GM19463 (cell line): Measurements from ENCODE around the gene C10orf90.

ENCODE experiments used
- ATAC-seq: cut with Tn5 transposase; IDR thresholded peaks from one replicate; pipeline ENCODE4 v1.9.1; 2021; ENCODE audit warnings: mild to moderate bottlenecking, moderate library complexity; ENCODE audit not compliant: unreplicated experiment

Gene C10orf90, protein sequence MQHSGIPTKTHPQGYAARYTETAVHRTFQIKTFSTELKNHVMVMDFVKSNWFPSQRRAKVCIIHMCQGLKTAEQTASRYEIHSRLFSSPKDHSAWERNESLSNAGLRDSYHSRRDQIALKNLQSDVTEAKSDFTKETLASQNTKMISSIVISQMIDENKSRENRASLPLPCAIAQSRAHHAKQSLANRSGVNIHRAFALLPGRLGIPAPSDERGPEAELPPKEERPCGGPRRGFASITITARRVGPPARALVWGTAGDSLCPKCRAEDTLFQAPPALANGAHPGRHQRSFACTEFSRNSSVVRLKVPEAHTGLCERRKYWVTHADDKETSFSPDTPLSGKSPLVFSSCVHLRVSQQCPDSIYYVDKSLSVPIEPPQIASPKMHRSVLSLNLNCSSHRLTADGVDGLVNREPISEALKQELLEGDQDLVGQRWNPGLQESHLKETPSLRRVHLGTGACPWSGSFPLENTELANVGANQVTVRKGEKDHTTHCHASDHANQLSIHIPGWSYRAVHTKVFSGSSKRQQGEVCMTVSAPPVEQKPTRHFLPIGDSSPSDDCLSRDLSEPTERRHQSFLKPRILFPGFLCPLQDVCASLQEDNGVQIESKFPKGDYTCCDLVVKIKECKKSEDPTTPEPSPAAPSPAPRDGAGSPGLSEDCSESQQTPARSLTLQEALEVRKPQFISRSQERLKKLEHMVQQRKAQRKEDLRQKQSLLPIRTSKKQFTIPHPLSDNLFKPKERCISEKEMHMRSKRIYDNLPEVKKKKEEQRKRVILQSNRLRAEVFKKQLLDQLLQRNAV

DNA sequence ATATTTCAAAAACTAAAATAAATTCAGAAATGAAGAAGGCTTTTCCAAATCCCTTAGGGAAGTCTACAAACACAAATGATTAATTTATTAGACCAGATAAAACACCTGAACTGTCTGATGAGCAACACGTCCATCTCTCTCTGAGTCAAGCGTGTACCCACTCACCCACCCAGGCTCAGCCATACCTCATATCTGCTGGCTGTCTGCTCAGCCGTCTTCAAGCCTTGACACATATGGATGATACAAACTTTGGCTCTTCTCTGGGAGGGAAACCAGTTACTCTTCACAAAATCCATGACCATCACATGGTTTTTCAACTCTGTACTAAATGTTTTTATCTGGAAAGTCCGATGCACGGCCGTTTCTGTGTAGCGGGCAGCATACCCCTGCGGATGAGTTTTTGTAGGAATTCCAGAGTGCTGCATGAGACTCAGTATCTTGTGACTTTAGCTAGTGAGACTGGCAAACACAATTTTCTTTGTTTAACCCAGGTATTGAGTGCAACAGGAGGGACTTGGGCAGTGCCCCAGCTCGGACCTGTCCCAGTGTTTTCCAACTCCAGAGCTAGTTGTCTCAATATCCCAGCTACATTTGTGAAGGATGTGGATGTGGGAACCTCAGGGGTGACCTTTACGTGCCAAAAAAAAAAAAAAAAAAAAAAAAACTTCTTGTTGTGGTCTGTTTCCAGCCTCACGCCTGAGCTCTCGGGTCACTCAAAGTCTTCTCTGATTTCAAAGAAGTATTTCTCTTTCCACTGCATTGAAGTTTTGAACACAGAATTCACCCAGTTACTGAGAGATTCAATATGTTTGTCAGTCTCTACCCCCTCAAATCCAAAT lies at the start of gene C10orf90:
C10orf90 (minus strand) TSS at position 638 of the 839 bp plus-strand sequence; CDS start at position 425, 213 bp downstream.
- no peak for ATAC-seq

DNA sequence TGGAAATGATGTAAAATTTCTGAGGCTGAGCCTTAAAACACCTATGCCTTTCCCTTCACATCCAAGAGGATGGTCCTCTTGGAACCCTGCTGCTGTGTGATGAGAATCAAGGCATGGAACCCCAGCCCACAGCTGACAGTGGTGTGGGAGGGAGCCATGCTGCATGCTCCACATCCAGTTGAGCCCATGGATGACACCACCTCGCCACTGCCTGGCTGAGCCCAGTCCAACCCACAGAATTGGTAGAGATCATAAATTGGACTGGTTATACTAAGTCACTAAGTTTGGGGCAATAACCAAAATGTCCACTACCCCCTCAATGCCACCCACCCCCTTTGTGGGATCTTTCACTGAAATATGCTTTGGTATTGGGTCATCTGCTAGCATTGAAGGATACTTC lies 45.9 kb upstream of the C10orf90 start:
- no peak for ATAC-seq

DNA sequence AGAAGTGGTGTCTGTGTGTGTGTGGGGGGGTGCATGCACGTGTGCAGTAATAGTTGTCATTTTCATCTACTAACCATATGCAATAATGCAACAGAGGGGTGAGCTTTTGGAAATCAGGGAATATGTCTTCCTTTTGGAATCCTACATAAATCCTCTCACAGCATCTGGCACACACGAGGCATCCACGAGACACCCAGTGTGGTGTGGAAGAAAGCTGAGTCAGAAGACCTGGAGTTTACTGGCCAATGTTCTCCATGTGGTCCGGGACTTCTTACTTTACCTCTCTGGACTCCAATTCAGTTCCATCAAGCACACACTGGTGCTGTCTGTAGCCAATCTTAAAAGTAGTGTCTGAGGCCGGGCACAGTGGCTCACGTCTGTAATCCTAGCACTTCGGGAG lies 43.1 kb upstream of the C10orf90 start:
- no peak for ATAC-seq

DNA sequence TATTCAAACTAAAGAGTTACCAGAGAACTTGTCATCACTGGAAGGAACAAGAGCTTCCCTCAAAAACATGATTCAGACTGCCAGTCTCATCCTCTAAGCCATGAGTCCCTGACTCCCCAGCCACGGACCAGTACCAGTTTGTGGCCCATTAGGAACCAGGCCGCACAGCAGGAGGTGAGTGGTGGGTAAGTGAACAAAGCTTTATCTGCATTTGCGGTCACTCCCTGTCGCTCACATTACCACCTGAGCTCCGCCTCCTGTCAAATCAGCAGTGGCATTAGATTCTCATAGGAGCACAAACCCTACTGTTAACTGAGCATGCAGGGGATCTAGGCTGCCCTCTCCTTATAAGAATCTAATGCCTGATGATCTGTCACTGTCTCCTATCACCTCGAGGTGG lies 42.2 kb upstream of the C10orf90 start:
- no peak for ATAC-seq

DNA sequence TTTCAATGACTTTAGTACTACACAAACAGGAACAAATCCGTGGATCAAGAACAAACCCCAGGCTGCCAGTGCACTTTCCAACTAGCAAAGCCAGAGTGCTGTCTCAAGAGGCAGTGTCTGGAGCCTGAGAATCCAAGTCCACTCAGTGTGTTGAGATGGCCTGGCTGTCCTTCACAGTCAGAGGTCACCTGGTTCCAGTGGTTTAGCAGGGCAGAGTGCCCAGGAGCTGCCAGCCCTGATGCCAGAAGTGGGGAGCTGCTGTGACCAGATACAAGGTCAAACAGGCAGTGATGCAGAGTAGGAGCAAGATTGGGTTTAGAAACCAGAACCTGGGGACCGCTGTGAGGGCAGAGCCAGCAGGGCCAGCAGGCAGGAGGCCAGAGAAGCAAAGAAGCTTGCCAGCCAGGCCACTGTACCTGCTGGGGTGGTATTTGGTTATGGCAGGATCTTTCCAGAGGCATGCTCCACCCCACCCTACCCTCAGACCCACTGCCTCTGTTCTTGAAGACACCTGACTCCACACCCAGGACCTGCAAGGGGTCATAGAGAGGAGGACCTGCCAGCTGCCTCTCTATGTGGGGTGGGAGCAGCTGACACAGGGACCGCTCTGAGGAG lies 35.6 kb upstream of the C10orf90 start:
- no peak for ATAC-seq

DNA sequence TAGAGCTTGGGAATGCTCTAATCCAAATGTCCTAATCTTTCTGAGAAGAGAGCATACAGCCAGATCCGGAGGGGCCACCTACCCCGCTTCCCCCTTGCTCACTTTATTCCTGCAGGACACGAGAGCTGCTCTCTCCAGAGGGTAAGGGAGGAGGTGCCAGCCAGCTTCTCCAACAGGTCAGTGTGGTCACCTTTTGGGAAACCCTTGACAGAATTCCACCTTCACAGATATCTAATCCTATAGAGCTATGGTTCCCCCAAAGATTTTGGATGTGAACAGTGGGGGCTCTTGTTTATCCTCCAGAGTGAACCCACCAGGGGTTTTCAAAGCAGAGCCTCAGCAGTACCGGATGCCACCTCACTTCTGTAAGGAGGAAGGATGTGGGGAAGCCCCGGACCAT lies 34.6 kb upstream of the C10orf90 start:
- ATAC-seq = no peak

DNA sequence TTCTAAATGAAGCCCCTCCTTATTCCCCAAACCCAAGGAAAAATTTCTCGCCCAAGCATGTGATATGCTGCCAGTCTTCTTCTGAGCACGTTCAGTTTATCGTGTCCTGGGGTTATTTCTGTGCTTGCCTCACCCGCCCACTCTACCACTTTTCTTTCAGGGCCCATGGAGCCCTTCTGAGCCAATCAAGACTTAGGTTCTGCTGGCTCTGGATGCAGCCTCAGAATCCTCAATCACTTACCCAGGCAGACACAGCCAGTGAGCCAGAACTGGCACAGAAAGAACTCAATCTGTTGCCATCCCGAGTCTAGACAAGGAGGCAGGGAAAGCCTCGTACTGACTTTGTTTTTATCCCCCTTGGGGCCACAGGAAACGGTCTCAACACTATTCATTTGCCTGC lies 34.2 kb upstream of the C10orf90 start:
- ATAC-seq = no peak

DNA sequence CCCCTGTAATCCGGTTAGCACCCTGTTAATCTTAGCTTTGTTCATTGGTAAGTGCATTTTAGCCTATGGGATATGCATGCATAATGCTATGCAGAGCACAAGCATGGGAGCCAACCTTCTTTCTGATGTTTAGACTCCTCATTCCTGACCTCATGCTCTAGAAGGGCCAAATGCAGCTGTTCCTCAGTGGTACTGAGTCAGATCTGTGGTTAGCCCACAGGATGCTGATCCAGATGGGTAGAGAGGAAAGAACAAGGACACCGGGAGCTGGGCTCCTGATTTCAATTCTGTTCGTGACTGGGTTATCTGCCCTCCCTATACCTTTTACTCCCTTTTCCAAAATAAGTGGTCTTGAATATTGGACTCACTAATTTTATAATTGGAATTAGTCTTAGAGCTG lies 31.7 kb upstream of the C10orf90 start:
- no peak for ATAC-seq

DNA sequence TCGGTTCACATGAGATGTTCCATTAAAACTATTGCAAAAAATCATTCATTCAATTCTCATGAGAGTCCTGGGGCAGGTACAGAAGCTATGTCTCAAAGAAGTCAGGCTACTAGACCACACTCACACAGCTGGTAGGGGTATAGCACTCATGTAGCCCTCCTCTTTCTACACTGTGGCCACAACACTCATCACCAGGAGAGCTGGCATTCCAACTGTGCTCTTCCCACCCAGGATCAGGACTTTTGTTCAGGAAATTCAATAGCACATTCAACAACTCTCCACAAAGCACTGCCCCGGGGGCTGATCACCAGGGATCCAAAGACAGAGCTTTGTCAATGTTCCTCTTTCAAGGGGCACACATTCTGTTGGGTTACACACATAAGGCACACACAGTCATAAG lies 31.0 kb upstream of the C10orf90 start:
- ATAC-seq = no peak

DNA sequence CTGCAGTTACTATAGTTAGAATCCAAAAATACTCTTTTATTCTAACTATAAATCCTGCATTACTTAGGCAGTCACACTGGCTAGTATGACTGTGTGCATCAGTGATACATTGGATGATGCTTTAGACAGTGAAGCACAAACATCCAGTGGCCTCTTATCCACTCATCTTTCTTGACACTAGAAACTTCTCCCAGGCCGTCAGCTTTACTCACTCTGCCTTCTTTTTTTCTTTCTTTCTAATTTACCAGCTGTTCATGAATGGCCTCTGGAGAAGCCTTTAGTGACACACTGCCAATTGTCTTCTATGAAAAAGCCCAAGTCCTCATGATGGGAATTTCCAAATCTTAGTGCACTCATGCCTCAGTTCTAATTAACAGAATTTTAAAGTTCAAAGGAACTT lies 26.2 kb upstream of the C10orf90 start:
- no peak for ATAC-seq

DNA sequence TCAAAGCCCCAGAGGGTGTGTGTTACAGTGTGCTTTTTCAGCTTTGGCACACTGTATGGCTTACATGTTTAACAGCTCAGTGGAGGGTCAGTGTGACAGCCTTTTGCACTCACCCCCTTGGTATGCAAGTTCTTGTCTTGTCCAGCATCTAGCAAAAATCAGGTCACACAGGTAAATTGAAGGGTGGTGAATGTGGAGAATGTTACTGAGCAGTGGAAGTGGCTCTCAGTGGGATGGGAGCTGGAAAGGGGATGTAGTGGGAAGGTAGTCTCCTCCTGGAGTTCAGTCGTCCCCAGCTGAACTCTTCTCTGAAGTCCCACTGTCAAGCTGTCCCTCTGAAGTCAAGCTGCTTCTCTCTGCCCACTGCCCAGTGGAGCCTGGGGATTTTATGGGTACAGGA lies 21.0 kb upstream of the C10orf90 start:
- ATAC-seq = no peak

DNA sequence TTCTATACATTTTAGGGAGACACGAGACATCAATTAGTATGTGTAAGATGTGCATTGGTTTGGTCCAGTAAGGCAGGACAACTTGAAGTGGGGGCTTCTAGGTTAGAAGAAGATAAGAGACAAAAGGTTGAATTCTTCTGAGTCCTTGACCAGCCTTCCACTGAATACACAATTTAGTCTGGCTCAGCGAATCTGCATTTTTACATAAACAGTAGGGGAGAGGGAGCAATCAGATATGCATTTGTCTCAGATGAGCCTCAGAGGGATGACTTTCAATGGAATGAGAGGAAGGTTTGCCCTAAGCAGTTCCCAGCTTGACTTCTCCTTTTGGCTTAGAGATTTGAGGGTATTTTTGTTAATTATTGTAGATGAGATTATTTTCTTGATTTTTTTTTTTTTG lies 20.0 kb upstream of the C10orf90 start:
- ATAC-seq = no peak

DNA sequence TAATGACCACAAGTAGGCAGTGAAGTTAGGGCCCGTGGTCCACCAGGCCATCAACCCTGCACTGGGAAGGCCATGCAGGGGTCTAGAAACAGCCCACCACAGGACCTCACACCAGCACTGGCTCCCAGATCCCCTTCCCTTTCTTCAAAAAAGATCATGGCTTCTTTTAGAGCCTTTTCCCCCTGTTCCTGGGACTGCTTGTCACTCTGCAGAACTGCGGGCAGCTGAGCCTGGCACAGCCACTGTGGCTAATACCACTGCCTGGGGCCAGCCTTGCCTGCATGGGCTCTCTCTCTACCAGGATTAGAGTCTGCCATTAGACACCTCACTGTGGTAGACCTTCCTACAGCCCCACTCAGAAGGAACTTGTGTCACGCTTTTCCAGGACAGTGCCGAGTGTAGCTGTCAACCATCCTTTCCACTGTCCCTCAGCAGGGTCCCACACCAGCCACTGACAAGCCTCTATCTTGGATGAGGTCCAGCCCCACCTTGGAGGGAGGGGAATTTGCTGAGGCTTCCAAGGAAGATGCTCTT lies 19.0 kb upstream of the C10orf90 start:
- no peak for ATAC-seq

DNA sequence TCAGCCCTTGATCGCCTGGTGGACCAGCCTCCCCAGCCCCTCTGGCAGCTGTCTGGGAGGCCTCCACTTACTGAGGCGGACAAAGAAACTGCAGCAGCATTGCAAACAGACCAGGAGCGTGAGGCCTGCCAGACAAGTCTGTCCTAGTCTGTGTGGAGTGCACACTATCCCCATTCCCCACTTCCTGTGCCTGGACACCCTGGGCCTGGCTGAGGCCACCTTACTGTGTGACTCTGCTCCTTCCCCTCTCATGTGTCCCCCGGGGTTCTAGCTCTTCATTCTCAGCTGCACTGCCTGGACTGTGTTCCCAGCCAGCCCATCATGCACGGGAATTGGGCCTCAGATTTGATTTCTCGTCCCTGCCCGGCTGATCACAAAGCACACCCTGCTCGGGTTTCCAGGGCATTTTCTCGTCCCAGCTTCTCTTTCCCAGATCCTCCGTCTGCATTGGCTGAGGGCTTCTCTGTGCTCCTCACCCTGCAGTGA lies 16.7 kb upstream of the C10orf90 start:
- no peak for ATAC-seq

DNA sequence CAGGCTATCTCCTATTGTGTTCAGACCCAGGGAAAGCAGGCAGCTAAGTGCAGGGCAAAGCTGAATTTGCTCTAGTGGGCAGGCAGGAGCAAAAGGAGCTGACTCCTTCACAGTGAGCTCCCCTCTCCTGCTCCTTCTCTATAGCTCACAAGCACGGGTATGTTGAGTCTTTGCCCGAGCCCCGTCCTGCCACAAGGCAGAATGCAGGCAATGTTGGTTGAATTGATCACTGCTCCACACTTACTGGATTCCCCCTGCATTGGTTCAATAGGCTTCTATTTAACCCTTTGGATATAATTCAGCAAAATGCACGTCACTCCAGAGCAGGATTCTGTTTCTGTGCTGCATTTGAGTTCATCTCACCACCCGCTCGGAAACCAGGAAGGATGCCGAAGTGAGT lies 16.2 kb upstream of the C10orf90 start:
- no peak for ATAC-seq

DNA sequence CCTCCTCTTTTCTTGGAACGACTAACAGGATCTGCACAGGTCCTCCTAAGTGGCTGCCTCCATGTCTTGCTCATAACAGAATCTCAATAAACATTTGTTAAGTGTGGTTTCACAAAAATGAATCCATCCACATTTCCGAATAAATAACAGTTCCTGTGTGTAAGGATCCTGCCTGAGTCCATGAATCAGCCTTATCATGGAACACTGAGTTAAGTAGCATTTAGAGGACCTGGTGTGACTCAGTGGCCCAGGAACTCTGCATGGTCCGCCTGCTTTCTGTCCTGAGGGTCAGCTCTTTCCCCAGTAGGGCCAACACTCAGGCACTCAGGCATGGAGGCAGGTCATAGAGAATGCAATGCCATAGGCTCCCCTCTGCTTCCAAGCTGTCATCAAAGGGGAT lies 15.8 kb upstream of the C10orf90 start:
- ATAC-seq = no peak

DNA sequence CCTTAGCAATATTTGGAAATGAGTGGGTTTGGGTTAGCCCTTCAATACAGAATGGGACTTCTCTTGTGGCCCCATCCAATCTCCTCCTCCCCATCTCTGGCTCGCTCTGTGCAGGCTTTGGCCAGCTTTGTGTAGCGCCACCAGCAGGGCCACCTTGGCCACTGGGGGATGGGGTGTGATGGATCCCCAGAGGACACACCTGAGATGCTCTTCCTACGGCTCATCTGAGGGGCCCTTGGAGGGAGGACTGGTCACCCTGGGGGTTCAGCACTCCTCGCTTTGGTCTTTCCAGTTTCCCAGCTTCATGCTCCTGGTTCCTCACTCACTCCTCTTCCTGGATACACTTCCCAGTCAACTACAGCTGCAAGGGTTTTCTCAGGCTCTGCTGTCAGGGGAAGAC lies 15.3 kb upstream of the C10orf90 start:
- no peak for ATAC-seq

DNA sequence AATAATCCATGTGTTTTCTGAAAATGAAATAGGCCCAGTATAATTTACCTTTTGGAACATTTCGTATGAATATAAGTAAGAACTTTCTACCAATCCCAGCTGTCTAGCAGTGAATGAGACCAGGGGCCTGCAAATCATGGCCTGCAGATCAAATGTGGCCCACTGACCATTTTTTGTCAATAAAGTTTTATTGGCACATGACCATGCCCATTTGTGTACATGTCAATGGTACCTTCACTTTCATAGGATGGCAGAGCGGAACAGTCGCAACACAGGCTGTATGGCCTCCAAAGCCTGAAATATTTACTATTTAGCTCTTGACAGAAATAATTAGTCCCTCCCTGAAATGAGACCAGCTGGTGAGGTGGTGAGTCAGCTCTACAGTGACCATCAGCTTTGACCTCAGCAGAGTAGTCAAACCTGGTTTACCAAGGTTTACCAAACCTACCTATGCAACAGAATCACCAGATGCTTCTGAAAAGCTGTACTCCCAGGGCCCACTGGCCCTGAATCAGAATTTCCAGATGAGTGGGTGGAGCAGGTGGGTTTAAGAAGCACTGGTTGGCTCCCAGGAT lies 13.8 kb upstream of the C10orf90 start:
- no peak for ATAC-seq

DNA sequence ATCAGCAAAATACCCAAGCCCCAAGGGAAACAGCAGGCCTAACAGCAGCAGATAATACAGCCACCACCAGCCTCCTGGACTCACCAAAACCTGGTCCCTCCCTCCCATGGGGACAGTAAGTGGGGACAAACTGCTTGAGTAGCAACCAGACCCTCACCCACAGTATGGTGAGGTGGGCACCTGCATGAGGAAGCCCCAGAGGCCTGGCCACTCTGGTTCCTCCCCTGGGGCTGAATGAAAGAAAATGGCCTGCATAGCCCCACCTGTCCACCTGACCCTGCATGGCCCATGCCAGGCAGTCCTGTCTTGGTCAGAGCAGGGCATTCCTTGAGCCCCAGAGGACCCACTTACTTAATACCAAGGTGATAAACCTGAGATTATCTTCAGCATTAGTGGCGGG lies 13.0 kb upstream of the C10orf90 start:
- no peak for ATAC-seq
